Stimulated activated CD8-positive, alpha-beta memory T cell treated with anti-CD3 and anti-CD28 coated beads, Interleukin-15, amount 100 ng/mL, for 1 hour (primary cell): ENCODE data around the gene MRPS33.
"Not testable (repeated sequence)": the region's sequence is repeated elsewhere in the genome, so short reads cannot be mapped to it uniquely, and the experiment has no call there.

Experiments
- DNase-seq: peaks from one replicate; pipeline ENCODE4 v3.0.0-alpha.2; 2020; ENCODE audit warnings: low read depth

The MRPS33 gene

GRCh38 chr7:141014524-141015395, at the start of gene MRPS33:
Gene MRPS33 (minus strand): TSS chr7:141014952. CDS start chr7:141010633, 4,319 bp downstream.
- DNase-seq: peak; percentile 86

- DNase-seq: no peak
Measured at GRCh38 chr7:141057788-141058187, 43.0 kb upstream of the MRPS33 start.

GRCh38 chr7:141055146-141055545, 40.4 kb upstream of the MRPS33 start:
- no peak for DNase-seq

DNA sequence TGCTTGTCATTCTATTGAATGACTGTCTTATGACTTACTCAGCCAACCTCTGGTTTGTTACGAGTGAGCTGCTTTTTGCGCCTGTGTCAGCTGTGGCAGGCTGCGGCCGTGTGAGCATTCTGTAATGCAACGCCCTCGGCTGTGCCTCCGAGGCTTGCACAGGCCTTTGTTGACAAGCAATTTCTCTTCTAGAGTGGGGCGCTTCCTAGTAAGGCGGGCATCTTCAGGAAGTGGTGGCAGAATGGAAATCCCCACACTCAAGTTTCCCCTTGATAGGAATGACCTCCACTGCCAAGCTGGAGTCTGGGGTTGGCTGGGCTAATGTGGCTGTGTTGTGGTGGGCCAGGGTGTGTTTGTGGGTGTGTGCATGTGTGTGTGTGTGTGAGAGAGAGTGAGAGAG, 38.9 kb upstream of the MRPS33 start:
- DNase-seq: peak; percentile 13

DNA sequence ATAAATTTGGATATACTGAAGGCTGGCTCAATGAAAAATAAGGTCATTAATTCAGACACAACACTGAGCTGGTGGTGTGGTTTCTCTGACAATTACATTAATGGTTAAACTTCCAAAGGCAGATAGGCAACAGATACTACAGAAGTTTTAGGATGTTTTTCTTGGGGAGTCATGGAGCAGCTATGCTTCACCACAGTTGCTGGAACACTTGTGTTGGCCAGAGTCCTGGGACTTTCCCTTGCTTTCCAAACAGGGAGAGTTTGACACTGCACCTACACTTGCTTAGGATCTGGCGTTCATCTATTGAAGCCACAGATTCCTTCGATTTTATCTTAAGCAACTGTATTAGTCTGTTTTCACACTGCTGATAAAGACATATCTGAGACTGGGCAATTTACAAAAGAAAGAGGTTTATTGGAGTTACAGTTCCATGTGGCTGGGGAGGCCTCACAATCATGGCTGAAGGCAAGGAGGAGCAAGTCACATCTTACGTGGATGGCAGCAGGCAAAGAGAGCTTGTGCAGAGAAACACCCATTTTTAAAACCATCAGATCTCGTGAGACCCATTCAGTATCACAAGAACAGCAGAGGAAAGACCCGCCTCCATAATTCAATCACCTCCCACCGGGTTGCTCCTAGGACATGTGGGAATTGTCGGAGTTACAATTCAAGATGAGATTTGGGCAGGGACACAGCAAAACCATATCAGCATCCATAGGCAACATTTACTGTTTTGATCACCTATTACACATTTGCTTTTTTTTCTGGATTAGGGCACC, 31.3 kb upstream of the MRPS33 start:
- no peak for DNase-seq

GRCh38 chr7:141045126-141045841, 30.5 kb upstream of the MRPS33 start:
- DNase-seq: no peak

DNA sequence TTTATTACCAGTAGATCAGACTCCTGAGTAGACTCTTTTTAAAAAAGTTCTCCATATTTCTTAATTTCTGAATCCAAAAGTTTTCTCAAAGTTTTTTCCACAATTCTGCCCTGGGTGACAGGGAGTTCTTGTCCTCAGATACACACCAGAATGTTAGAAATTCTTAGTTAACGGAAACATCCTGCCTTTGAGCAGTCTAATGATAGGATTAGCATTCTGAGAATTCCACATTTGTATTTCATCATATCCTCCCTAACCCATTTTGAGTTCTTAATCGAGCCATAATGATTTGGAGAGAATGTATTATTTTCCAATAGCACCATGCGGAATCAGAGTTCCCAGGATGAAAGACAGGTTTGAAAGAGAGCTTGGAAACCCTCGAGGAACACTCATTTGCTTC, 28.9 kb upstream of the MRPS33 start:
- no peak for DNase-seq

DNA sequence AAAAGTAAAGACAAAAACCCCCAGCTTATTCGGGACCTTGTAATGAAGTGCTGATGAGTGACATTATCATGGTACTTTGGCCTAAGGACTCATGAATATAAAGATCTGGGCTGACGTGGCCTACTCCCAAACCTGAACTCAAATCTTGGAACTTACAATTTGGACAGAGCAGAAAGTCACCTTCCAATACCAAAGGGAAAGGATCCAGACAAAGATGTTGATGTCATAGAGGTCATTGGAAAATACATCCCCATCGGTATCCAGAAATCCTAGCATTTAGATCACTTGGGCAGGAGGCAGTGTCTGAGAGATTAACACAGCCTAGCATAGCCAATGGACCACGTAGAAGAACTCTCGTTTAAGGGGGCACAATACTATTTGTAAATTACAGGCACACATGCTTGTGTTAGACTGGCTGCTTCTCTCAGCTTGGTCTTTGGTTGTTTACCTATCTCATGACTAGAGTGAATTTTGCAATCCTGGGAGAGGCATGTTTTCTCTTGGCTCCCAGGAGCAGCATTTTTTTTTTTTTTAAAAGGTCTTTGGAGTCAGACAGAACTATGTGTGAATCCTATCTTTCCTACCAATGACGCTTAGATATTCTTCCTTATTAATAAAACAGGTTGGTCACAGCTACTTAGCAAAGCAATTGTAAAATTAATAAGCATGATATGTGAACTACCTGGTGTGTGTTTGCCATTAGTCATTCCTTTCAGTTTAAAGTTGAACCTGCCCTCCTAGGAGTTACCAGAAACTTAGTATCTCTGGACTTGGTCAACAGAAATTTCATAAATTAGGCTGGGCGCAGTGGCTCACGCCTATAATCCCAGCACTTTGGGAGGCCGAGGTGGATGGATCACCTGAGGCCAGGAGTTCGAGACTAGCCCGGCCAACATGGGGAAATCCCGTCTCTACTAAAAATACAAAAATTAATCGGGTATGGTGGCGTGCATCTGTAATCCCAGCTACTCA, 27.8 kb upstream of the MRPS33 start:
- DNase-seq: no peak

DNA sequence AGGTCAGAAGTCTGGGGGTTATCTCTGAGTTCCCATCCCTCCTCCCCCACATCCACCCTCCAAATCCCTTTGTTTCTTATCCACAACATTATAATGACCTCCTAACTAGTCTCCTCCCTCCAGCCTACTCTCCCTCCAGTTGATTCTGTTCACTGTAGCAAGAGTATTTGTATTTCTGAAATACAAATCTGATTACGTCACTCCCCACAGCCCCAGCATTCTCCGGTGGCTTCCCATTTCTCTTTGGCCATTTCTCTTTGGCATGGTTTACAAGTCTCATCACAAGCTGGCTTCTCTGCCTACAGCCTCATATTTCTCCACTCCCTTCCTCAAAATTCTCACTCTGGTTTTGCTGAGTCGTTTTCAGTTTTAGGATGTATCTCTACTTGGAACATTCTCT, 24.6 kb upstream of the MRPS33 start:
- DNase-seq: no peak

DNA sequence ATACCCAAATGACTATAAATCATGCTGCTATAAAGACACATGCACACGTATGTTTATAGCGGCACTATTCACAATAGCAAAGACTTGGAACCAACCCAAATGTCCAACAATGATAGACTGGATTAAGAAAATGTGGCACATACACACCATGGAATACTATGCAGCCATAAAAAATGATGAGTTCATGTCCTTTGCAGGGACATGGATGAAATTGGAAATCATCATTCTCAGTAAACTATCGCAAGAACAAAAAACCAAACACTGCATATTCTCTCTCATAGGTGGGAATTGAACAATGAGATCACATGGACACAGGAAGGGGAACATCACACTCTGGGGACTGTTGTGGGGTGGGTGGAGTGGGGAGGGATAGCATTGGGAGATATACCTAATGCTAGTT, 23.3 kb upstream of the MRPS33 start:
- DNase-seq: not testable (repeated sequence)

DNA sequence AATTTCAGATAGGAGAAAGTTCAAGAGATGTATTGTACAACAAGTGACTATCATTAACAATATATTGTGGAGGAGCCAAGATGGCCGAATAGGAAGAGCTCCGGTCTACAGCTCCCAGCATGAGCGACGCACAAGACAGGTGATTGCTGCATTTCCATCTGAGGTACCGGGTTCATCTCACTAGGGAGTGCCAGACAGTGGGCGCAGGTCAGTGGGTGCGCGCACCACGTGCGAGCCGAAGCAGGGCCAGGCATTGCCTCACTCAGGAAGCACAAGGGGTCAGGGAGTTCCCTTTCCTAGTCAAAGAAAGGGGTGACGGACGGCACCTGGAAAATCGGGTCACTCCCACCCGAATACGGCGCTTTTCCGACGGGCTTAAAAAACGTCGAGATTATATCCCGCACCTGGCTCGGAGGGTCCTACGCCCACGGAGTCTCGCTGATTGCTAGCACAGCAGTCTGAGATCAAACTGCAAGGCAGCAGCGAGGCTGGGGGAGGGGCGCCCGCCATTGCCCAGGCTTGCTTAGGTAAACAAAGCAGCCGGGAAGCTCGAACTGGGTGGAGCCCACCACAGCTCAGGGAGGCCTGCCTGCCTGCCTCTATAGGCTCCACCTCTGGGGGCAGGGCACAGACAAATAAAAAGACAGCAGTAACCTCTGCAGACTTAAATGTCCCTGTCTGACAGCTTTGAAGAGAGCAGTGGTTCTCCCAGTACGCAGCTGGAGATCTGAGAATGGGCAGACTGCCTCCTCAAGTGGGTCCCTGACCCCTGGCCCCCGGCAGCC, 18.0 kb upstream of the MRPS33 start:
- not testable (repeated sequence) for DNase-seq

GRCh38 chr7:141028767-141029166, 14.0 kb upstream of the MRPS33 start:
- no peak for DNase-seq

DNA sequence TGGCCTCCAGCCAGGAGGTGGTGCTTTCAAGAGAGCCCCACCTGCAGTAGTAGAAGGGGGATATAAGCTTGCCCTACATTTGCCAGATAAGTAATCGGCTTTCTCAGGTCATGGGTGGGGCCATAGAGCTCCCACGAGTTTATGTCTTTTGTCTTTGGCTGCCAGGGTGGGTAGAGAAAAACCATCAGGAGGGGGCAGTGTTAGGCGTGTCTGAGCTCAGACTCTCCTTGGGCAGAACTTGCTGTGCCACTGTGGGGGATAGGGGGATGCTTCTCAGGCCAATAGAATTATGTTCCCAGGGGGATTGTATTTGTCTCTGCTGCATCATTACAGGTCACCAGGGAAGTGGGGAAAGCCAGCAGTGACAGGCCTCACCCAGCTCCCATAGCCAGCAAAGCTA, 12.3 kb upstream of the MRPS33 start:
- no peak for DNase-seq

DNA sequence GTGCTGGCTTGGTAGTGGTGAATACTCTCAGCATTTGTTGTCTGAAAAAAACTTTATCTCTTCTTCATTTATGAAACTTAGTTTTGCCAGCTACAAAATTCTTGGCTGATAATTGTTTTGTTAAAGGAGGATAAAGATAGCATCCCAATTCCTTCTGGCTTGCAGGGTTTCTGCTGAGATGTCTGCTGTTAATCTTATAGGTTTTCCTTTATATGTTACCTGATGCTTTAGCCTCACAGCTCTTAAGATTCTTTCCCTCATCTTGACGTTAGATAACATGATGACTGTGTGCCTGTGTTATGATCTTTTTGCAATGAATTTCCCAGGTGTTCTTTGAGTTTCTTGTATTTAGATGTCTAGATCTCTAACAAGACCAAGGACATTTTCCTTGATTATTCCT, 9.9 kb upstream of the MRPS33 start:
- DNase-seq: no peak

GRCh38 chr7:141023295-141023694, 8.5 kb upstream of the MRPS33 start:
- DNase-seq: no peak

DNA sequence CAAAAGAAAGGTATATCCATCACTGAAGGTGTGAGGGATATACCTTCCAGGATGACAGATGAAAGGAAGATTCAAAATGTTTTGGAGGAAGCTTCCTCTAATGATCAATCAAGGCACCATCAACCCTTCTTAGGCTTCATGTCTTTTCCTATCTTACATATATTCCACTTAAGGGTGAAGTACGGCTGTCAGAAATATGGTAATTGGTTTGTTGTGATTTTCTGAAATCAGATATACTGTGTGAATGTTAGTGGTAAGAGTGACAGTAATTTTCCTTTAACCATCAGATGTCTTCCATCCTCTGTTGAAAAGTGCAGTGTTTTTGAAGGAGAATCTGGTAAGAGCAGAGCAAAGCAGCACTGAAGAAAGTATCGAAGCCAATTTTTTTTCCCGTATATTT, 2.8 kb upstream of the MRPS33 start:
- DNase-seq: no peak

GRCh38 chr7:141016349-141016748, 1.6 kb upstream of the MRPS33 start:
- no peak for DNase-seq

GRCh38 chr7:141014125-141014523, 628 bp downstream of the MRPS33 start:
- DNase-seq: no peak

GRCh38 chr7:141013345-141013715, 1.4 kb downstream of the MRPS33 start:
- no peak for DNase-seq

DNA sequence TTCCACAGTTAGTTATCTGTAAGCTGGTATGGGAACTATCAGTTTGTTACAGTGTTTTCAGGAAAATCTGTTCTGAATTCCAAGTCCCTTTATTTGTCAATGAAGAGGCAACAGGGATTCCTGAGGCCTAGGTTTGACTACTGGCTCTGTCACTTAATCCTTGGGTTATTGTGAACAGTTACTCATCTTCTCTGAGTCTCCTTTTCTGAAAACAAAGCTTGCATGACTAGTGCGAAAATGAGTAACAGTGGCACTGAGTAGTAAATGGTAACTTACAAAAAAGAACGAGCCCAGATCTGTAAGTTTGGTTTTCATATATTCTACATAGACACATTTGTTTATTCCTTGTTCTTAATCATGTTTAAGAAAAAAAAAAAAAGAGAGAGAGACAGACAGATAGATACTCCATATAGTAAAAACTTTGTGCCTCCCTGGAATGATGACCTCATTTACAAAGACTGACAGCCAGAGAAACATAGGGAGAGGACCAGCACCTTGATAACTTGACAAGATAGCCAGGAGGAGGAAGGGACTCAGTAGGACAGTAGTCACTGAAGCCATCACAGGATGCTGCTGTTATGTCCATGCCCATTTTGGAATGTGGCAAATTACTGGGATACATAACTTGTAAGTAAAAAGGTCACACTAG, 1.9 kb downstream of the MRPS33 start:
- DNase-seq: no peak
